GM18498 (cell line): ENCODE measurements around the gene CCDC66.
A peak's percentile ranks its signal among the peaks of the same experiment; 100 is the strongest.
"Not testable (repeated sequence)": the region's sequence is repeated elsewhere in the genome, so short reads cannot be mapped to it uniquely, and the experiment has no call there.

ENCODE experiments used
- ATAC-seq: cut with Tn5 transposase; IDR thresholded peaks from one replicate; pipeline ENCODE4 v1.9.1; 2021; ENCODE audit warnings: mild to moderate bottlenecking, moderate library complexity; ENCODE audit not compliant: unreplicated experiment

The CCDC66 gene

GRCh38 chr3:56556908-56557830, at the start of gene CCDC66:
CCDC66 (plus strand) TSS chr3:56557175; CDS start chr3:56557243, 68 bp downstream.
- peak; percentile 100 for ATAC-seq

- ATAC-seq: no peak
Observed at GRCh38 chr3:56519641-56520040, 37.3 kb upstream of the CCDC66 start.

- no peak for ATAC-seq
Observed at GRCh38 chr3:56522374-56522773, 34.6 kb upstream of the CCDC66 start.

- ATAC-seq: no peak
Observed at GRCh38 chr3:56525291-56525690, 31.7 kb upstream of the CCDC66 start.

GRCh38 chr3:56536735-56537134, 20.2 kb upstream of the CCDC66 start:
- no peak for ATAC-seq

- ATAC-seq: no peak
Observed at GRCh38 chr3:56547486-56547885, 9.5 kb upstream of the CCDC66 start.

GRCh38 chr3:56557831-56558170, 826 bp downstream of the CCDC66 start:
- peak; percentile 4 for ATAC-seq

GRCh38 chr3:56573501-56573900, 16.5 kb downstream of the CCDC66 start:
- no peak for ATAC-seq

GRCh38 chr3:56581941-56582340, 25.0 kb downstream of the CCDC66 start:
- ATAC-seq: not testable (repeated sequence)

GRCh38 chr3:56584275-56584674, 27.3 kb downstream of the CCDC66 start:
- ATAC-seq: not testable (repeated sequence)

GRCh38 chr3:56590814-56591213, 33.8 kb downstream of the CCDC66 start:
- ATAC-seq: no peak

- no peak for ATAC-seq
Observed at GRCh38 chr3:56591262-56591661, 34.3 kb downstream of the CCDC66 start.

- no peak for ATAC-seq
Observed at GRCh38 chr3:56593455-56594158, 36.6 kb downstream of the CCDC66 start.

GRCh38 chr3:56595975-56596840, 39.2 kb downstream of the CCDC66 start:
- ATAC-seq: no peak

GRCh38 chr3:56608479-56608878, 51.5 kb downstream of the CCDC66 start:
- not testable (repeated sequence) for ATAC-seq

- no peak for ATAC-seq
Observed at GRCh38 chr3:56610669-56611335, 53.8 kb downstream of the CCDC66 start.

GRCh38 chr3:56611364-56611763, 54.4 kb downstream of the CCDC66 start:
- ATAC-seq: no peak

- ATAC-seq: no peak
Observed at GRCh38 chr3:56612146-56612545, 55.2 kb downstream of the CCDC66 start.

GRCh38 chr3:56613016-56613415, 56.0 kb downstream of the CCDC66 start:
- no peak for ATAC-seq

GRCh38 chr3:56616478-56617006, 59.6 kb downstream of the CCDC66 start:
- ATAC-seq: no peak
